Endothelial cell of hepatic sinusoid (primary cell): Measurements from ENCODE around the gene HLF.

Experiments used
- in situ Hi-C: cut with HindIII; loops from 2 replicates; pipeline ENCODE4 v1.10.0; 2017; ENCODE audit warnings: low sequenced_read_pairs

Gene HLF

DNA sequence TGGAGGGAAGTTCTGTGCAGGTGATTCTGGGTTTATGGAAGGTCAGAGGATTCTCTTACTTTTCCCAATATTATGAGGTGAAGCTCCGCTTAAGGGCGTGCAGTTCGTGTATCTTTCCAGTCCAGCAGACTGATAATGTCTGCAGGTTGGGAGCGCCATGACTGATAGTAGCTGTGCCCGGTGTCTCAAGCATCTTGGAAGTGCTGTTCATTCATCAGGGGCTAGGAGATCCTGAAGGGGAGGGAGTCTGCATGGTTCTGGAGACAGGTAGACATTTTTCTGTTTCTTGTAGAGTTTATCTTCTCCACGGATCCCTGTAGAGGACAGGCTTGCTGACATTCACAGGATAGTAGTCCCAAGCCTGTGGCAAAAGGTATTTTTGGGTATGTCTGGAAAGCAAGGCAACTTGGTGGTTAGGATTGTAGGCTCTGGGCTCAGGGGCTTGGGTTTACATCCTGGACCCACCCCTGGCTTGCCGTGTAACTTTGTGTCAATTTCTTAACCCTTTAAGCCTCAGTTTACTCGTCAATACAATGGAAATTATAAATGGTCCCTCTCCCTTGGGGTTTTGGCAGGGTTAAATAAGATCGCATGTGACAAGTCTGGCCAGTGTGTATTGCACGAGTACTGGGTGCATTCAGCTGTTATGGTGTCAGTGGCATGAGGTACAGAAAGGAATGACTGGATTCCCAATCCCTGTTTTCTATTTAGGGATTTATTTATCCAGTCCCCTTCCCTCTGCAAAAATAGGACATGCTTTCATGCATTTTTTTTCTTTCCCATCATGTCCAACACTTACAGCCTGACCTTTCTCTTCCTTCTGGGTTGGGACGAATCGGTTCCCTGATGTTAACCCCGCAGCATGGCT lies 8.2 kb downstream of the HLF start:
- in situ Hi-C loops, result no loop called here

DNA sequence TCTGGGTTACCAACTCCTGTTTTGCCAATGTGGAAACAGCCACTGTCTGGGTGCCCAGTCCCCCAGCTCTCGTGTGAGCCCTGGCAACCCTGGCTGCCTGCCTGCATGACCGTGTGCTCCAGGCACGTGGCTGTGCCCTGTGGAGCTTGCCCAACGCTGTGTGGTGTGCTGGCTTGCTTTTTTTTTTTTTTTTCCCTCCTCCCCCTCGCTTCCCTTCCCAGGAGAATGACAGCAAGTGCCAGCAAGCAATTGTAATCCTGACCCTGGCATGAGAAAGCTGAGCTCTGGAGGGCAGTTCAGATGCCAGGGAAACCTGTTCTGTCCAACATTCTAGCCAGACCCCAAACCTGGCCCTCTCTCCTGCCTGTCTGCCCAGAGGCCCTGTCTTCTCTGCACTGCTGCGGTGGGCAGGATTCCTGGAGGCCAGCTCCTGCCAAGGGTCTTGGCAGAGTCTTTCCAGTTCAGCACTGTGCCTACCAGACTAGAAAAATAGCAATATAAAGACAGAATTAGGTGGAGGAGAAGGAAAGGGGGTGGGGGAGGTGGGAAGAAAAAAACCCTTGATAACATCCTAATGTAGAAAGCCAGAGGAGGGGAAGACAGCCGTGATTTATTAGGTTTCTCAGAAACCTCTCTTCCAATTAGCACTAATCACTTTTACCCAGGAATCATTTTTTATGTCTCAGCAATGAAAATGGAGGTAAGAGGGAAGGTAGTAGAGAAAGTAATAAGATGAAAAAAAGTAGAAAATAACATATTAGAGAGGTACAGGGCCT lies 9.0 kb downstream of the HLF start:
- in situ Hi-C loops, result no loop called here

DNA sequence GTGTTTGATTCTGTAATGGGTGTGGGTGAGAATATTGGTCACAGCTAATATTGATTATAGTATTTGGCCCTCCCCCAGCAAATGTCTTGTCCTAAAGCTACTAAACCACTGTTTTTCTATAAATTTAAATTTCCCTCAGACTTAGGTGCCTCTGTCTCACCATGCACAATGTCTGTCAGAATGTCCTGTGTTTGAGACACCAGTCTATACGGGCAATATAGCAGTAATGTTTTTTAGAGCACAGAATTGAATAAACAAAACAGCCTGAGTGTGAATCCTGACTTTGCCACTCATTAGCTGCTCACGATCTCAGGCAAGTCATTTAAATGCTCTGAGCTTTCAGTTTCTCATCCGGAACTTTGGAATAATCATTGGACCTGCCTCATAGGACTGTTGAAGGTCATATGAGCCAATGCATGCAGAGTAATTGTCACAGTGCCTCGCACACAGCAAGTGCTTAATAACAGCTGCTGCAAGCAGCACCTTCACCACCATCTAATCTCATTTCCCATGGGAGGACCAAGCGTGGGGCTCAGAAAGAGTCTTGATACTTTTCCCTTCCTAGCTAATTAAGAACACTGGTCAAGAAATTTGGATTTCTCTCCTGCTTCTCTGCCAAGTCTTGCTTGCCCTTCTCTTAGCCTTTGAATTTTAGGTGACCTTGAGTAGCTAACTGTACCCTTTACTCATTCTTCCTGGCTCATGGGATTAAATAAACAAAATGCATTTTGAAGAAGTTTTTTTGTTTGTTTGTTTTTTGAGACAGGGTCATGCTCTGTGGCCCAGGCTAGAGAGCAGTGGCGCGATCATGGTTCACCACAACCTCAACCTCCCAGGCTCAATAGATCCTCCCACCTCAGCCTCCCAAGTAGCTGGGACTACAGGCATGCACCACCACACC lies 9.8 kb downstream of the HLF start:
- in situ Hi-C loops, result no loop called here

DNA sequence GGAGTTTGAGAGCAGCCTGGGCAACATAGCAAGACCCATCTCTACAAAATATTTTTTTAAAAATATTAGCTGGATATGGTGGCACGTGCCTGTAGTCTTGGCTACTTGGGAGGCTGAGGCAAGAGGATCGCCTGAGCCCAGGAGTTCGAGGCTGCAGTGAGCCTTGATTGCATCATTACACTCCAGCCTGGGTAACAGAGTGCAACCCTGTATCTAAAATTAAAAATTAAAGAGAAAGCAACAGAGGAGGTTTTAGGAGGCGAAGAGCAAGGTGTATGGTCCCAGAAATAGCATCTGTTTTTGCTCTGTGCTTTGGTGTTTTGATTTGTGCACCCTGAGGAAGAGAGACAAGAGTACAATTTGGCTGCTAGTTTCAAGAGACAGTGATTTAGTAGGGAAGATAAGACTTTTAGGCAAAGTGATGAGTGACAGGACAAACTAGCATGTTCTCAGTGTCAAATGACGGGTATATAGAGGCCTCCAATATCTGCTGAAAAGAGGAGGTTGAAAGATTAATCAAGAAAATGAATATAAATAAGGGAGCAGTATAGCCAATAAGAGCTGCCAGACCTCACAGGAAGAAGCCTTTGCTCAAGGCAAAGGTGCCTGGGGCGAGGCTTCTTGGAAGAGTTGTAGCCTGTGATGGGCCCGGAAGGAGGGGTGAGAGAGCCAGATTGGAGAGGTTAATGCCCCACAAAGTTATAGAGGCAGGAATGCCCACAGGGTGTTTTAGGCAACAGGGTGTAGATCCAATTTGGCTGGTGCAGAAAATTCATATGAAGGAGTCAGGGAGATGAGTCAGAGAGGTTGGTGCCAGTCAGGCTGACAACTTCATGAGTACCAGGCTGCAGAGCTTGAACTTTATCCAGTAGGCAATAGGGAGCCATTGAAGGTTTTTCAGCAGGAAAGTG lies 11.4 kb downstream of the HLF start:
- in situ Hi-C loops, result no loop called here

DNA sequence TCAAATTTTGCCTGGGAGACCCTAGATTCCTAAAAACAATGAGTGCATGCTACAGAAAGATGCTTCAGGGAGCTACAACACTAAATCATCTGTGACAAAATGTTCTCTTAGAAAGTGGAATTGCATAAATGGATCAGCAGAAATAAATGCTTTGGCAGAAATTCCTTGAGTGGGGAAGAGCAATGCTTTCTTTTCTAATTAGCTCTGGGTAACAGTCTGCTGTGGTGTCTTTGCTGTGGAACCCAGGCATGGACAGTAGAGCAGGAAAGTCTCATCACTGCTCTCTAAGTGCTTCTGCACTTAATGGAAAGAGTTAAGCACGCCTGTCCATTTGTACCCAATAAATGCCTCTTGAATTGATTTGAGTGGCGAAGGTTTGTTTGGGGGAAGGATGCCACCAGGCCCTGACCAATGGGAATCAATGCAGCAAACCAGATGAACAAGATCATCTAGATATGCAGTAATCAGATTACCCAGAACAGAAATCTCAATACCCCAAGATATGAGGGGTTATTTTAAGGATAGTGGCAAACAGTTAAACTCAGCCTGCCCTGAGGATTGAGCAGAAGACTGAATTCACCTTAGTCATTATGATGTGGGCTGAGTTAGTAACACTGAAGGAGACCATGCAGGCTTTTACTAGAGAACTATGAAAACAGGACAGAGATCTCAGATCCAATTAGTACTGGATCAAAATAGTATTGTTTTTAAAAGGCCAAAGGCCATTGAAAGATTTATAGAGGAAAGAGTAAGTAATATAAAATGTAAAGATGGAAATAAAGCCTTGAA lies 13.6 kb downstream of the HLF start:
- in situ Hi-C loops, result no loop called here

DNA sequence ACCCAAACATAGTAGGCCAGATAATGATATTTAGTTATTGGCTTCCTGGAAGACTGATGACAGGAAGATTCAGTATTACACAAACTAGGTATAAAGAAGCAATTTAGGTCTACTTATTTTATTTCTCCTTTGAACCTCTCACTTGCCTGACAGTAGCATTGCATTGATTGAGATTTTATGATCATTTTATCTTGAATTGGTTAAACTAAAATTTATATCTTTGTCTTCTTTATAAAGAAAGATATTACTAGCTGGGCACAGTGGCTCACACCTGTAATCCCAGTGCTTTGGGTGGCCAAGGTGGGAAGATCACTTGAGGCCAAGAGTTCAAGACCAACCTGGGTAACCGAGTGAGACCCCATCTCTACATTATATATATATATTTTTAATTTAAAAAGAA lies 14.4 kb downstream of the HLF start:
- in situ Hi-C loops, result no loop called here

DNA sequence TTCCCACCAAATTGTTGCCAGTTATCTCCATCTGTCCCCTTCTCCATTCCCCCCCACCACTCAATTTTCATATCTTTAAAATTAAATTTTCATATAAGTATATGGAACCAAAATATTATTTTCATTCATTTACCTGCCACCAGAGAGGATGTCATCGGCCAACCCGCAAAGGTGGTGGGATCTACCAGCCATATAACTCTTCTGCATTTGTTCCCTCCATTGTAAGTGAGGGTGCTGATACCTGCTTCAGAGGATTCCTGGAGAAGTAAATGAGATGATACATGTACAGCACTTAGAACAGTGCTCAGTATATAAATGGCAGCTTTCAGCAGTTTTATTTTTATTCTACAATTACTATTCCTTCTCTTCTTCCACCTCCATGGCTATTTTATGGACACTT lies 15.0 kb downstream of the HLF start:
- in situ Hi-C loops, result no loop called here

DNA sequence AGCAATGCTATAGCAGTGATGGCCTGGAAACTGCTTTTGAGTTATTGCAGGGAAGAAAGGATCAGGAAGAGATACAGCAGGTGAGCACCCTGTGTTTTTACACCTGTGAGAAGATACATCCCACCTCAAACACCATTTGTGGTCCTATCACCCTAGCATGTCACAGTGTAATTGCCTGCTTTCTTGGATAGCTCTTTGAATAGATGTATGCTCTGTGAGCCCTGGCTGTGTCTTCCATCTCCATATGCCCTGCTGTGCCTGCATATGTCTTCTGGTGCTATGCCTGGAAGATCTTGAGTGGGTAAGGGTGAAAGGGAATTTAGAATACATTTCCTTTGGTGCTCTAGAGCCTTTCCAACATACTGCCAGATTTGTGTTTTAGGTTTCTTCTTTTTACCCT lies 15.5 kb downstream of the HLF start:
- in situ Hi-C loops, result no loop called here

DNA sequence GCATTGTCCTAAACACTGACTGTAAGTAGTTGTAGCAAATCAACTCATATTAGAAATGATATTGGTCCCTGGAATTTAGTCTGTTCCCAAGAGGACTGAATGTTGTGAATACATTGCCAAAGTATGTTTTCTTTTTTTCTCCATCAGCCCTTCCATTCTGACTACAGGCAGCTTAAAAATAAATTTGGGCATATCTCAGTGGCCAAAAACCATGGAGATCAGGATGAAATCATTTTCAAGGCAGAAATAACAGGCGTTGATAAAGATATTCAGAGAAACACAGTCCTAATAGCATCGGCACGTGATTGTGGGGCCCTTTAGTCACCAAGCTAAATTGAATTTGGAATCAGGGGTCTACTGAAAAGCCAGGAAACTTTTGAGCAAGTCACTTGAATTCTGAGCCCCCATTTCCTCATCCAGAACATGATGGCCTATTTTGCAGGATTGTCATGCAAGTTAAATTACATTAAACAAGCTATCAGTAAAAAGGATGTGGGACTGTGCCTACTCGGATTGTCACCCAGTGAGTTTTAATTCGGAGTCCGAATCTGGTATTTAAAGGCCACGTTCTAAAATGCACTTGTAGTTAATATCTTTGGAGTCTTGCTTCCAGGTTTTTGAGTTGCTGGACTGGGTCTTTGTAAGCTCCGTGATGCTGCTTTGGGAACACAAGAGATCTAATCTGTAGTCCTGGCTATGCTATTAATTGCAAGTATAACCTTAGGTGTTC lies 17.1 kb downstream of the HLF start:
- in situ Hi-C loops, result no loop called here

DNA sequence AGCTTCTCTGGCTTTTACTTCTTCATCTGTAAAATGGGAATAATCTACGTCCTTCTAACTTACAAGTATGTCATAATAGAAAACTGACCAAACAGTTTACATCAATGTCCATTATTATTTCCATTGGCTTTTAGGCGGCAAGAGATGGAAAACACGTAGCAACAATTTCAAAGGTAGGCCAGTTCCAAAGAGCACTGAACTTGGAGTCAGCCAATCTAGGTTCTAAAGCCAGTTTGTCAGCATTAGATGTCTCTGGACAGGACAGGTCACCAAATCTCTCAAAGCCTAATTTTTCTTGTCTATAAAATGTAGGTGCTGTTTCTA lies 17.6 kb downstream of the HLF start:
- in situ Hi-C loops, result no loop called here

DNA sequence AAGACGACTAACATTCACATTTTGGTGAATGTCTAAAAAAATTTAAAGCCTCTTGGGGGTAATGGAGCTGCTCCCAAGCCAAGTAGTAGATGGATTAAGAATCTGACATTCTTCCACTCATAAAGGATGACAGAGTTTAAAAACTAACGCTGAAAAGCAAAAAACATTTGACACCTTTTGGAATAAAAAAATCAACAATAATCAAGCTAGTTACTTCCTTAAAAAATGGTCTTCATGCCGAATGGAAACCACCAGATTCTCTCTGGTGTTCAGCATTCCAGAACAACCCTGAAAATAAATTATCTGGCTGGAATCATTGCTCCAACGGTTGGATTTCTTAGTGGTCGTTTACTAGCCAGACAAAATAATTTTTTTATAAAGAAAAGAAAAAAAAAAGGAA lies 18.0 kb downstream of the HLF start:
- in situ Hi-C loops, result no loop called here

DNA sequence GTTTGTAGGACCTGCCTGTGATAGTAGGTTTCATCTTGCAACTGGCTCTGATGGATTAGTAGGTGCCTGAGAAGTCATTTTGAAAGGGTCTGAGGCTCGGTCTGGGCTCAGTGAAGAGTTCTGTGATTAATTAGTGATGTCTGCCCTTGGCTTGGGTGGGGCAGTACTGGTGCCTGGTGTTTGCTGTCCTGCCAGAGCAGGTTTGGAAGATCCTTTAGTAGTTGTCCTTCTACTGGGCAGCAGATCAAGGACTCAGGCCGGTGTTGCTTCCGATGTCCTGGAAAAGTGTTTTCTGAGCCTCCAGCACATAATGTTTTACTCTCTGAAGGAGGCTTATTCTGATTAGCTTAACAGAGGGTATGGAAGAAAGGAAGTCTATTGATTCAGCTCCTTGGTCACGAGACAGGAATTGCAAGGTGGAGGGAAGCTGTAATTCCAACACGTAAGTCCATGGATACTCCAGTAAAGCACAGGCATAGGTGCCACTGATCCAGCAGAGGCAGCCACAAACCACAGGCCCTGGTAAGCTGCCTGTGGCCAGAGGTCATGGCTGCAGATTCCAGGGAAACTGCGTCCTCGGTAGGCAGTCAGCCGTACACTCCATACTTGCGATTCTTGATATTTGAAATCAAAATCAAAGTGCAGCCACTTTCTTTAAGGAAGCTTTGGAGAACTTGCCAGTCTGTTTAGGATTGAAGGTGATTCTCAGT lies 18.7 kb downstream of the HLF start:
- in situ Hi-C loops, result no loop called here

DNA sequence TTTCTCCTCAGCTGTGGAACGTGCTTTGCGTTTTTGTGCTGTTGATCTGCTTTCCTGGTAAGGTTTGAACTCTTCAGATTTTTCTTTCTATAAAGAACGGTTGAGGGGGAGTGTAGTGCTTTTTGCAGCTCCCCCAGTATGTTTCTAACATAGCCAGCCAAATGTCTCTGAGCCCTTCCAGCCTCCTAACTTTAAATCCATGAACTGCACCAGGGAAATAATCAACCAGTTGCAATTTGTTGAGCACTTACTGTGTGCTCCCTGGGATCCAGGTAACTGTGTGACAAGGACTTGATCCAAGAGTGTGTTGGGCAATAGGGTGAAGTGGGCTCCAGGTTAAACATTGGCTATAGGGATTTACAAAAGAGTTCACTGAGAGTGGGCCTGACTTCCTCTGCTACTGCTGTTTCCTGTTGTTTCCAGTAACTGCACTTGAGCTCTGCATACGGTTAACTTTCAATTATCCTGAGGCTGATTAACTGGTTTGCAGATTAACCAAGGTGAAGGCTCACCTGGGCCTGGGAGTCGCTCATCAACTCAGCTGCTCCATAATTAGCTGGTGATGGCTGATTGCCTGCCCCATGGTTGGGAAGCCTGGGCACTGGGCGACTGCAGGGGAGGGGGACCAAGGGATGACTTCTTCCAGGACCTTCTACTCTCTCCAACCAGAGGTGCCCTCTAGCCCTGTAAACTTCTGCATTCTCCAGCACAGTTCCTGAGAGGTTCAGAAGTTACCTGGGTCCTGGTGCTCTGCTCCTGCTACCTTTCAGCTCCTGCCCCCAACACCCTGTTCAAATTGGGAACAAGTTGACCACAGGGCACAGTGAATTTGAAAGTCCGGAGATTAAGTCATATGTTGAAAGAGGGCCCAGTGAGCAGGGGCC lies 19.5 kb downstream of the HLF start:
- in situ Hi-C loops, result no loop called here

DNA sequence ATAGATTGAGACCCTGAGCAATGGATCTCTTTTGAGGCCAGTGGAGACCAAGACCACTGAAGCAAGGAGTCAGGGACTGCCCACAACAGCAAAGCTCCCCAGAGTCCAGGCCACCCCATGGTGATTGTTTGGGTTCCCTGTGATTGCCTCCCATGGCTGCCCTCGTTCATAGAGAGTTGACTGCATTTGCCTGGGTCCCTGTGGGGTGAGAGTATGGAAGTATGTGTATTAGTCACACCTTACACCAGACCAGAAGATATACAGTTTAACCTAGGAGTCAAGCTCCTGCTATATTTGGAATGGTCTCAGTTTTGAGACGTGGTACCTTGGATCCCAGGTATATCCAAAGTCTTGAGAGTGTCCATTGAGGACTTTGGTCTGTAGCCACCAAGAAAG lies 20.2 kb downstream of the HLF start:
- in situ Hi-C loops, result no loop called here

DNA sequence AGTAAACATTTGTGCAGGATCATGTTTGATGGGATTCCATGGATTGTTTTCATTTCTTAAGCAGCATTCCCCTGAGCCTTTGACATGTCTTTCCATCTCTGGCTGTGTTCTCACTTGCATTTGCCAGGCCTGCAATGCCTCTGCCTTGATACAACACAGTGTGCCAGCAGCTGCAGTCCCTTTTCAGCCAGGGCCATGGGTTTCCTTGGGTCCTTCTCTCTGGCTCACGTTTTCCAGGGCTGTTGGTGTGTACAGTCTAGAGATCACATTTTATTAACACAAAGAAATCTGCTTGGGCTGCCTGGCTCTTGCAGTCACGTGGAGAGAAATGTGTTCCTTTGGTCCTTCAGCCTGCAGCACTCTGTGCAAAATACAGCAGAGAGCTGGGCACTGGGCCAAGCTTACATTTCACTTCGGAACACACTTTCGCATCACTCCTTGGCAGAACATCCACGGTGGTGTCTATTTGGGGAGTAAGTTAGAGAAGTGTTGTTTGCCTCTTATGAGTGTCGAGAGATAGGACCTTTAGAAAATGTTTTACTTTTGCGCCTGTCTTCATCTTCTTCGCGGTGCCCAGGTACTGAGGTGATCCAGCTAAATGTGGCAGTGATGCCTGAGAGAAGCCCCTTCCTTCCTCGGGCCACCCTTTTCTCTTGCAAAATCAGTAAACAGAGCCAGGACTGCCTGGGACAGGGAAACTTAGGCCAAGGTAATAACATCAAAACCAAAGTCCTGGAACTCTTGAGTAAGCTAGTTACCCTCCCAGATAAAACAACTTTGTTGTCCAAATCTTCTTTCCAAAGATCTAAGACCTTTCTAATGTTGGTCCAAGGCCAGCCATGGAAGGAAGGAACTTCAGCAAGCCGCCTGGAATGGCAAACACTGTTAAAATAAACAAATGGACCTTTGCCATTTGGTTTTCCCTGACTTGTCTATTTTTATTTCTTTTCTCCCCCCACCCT lies 20.9 kb downstream of the HLF start:
- in situ Hi-C loops, result no loop called here
